ENCODE measurements around the gene PIGO.

PIGO gene

GRCh38 chr9:35116539-35116897 lies 20.1 kb upstream of the PIGO start:
- no peak for TF ChIP-seq ISL1 (CRISPR knock-in tag; IDR thresholded peaks at IDR 0.05)
- no peak for TF ChIP-seq ZFP30 (CRISPR knock-in tag; IDR thresholded peaks at IDR 0.05)
- TF ChIP-seq ZNF565 (CRISPR knock-in tag; conservative IDR thresholded peaks at IDR 0.05; ENCODE audit: low read depth) = no peak
- ATAC-seq = peak; percentile 22

- peak; percentile 68 for ATAC-seq
- no peak for TF ChIP-seq ISL1 (CRISPR knock-in tag; IDR thresholded peaks at IDR 0.05)
Measured at GRCh38 chr9:35115680-35116538, 19.5 kb upstream of the PIGO start, which contains the start of gene ATOSB. TSS of gene ATOSB (minus strand) at chr9:35115862. CDS start at chr9:35108274, 7,588 bp downstream.

GRCh38 chr9:35114840-35115628 lies 18.6 kb upstream of the PIGO start:
- no peak for TF ChIP-seq PPARA (CRISPR knock-in tag; IDR thresholded peaks at IDR 0.05; ENCODE audit: borderline replicate concordance)
- no peak for TF ChIP-seq TOX (CRISPR knock-in tag; IDR thresholded peaks at IDR 0.05; ENCODE audit: borderline replicate concordance)
- no peak for TF ChIP-seq ZFP3 (CRISPR knock-in tag; IDR thresholded peaks at IDR 0.05)
- no peak for TF ChIP-seq ZC3H10 (CRISPR knock-in tag; IDR thresholded peaks at IDR 0.05)
- TF ChIP-seq TCF4 (CRISPR knock-in tag; IDR thresholded peaks at IDR 0.05; ENCODE audit: borderline replicate concordance) = no peak
- no peak for TF ChIP-seq PATZ1 (CRISPR knock-in tag; IDR thresholded peaks at IDR 0.05; ENCODE audit: borderline replicate concordance)
- TF ChIP-seq OSR1 (CRISPR knock-in tag; IDR thresholded peaks at IDR 0.05) = no peak
- TF ChIP-seq ISL1 (CRISPR knock-in tag; IDR thresholded peaks at IDR 0.05) = no peak
- TF ChIP-seq SNAI2 (CRISPR knock-in tag; IDR thresholded peaks at IDR 0.05) = no peak
- no peak for TF ChIP-seq ZFP30 (CRISPR knock-in tag; IDR thresholded peaks at IDR 0.05)
- TF ChIP-seq ARNTL (CRISPR knock-in tag; IDR thresholded peaks at IDR 0.05; ENCODE audit: borderline replicate concordance, low read depth) = no peak
- no peak for TF ChIP-seq POU6F1 (CRISPR knock-in tag; IDR thresholded peaks at IDR 0.05; ENCODE audit: borderline replicate concordance, low read depth)
- TF ChIP-seq ZNF565 (CRISPR knock-in tag; conservative IDR thresholded peaks at IDR 0.05; ENCODE audit: low read depth) = no peak
- TF ChIP-seq RARB (CRISPR knock-in tag; IDR thresholded peaks at IDR 0.05) = no peak
- no peak for TF ChIP-seq TSHZ2 (CRISPR knock-in tag; IDR thresholded peaks at IDR 0.05)
- ATAC-seq = no peak

GRCh38 chr9:35114113-35114839 lies 17.9 kb upstream of the PIGO start:
- peak; percentile 56 for ATAC-seq
- TF ChIP-seq GLIS3 (CRISPR knock-in tag; IDR thresholded peaks at IDR 0.05) (no peak), ZFP3 (CRISPR knock-in tag; IDR thresholded peaks at IDR 0.05) (peak; percentile 92)
